AG09319 (cell line): ENCODE data around the gene FBXL13.

Experiments
- DNase-seq: peaks from one replicate; pipeline ENCODE4 v3.0.0-alpha.2; 2010; ENCODE audit warnings: low read depth; ENCODE audit errors: extremely low read depth
- TF ChIP-seq, protein P1 (sequence below): IDR thresholded peaks from 2 replicates; pipeline ENCODE4 v1.5.1; 2011; ENCODE audit warnings: low read depth, mild to moderate bottlenecking, inconsistent platforms, low read length, moderate library complexity

FBXL13 gene

DNA sequence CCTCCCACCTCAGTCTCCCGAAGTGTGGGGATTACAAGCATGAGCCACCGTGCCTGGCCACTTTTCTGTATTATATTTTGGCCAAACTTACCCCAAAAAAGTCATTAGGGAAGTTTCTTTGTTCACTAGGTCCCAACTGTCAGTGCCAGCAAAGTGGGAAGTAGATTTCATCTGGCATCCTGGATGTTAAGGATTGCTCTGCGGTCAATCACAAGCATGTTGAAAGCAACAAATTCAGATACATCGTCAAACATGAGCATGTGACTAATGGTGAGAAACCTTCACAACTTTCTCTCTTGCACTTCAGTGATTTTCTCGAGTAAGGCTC is 176.1 kb downstream of the FBXL13 start:
- DNase-seq: no peak
- TF ChIP-seq, protein P1, sequence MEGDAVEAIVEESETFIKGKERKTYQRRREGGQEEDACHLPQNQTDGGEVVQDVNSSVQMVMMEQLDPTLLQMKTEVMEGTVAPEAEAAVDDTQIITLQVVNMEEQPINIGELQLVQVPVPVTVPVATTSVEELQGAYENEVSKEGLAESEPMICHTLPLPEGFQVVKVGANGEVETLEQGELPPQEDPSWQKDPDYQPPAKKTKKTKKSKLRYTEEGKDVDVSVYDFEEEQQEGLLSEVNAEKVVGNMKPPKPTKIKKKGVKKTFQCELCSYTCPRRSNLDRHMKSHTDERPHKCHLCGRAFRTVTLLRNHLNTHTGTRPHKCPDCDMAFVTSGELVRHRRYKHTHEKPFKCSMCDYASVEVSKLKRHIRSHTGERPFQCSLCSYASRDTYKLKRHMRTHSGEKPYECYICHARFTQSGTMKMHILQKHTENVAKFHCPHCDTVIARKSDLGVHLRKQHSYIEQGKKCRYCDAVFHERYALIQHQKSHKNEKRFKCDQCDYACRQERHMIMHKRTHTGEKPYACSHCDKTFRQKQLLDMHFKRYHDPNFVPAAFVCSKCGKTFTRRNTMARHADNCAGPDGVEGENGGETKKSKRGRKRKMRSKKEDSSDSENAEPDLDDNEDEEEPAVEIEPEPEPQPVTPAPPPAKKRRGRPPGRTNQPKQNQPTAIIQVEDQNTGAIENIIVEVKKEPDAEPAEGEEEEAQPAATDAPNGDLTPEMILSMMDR: no peak

DNA sequence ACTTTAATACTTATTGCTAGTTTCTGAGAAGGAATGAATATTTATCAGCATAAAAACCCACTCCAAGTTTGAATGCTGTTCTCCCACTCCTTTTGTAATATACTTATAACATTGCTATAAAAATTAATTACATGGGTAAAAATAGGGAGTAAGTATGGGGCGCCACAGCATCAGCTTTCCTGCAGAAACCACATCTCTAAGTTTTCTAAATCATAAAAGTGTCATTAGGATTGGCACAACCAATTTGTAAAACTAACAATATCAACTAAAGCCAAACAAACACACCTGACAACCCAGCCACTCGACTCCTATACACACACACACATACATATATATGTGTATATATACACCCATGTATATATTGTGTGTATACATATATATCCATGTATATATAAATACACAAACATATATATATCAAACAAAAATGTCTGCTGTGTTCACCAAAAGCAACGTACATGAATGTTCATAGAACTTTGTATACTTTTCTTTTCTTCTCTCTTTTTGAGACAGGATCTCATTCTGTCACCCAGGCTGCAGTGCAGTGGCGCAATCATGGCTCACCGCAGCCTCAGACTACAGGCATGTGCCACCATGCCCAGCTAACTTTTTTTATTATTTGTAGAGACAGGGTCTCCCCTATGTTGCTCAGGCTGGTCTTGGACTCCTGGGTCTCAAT is 176.6 kb downstream of the FBXL13 start:
- DNase-seq: no peak
- TF ChIP-seq, protein P1: no peak

GRCh38 chr7:102897211-102897631 is 177.4 kb downstream of the FBXL13 start:
- no peak for DNase-seq
- TF ChIP-seq, protein P1: no peak

DNA sequence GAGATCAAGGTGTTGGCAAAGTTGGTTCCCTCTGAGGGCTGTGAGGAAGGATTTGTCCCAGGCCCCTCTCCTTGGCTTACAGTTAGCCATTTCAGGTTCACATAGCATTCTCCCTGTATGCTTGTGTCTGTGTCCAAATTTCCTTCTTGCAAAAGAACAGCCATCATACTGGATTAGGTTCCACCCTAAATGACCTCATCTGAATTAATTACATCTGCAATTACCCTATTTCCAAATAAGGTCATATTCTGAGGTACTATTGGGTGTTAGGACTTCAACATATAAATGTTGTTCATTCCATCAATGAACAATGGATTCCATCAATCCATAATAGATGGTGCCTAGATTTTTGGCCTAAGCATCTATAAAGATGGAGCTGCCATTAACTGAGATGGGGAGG is 178.0 kb downstream of the FBXL13 start:
- DNase-seq: no peak
- TF ChIP-seq, protein P1: no peak

DNA sequence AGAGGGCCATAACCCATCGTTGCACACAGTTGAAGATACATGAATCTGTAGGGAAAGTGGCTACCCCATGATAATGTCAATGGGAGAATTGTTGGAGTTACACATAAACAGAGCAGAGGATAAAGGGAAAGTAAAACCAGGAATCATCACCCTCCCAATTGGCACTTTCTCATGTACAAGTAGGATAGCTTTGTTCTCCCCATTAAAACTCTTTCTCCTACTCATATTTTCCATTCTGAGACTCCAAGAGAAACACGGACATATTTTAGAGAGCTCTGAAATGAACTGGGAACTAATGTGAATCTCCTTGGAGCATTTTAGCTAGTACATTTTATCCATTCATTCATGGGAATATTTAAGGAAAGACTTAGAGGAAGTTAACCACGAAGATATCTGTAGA is 179.0 kb downstream of the FBXL13 start:
- TF ChIP-seq, protein P1: no peak
- no peak for DNase-seq

- no peak for DNase-seq
Observed at GRCh38 chr7:102892631-102893278, 181.8 kb downstream of the FBXL13 start.

GRCh38 chr7:102891693-102892261 is 182.8 kb downstream of the FBXL13 start:
- no peak for DNase-seq
- TF ChIP-seq, protein P1: no peak

More at GRCh38 chr7:102892631-102893278, 181.8 kb downstream of the FBXL13 start:
- TF ChIP-seq, protein P1: no peak
